CD4-positive, alpha-beta T cell treated with Interleukin-17A for 4 hours (primary cell): ENCODE measurements around the gene TXLNA.
A peak's percentile ranks its signal among the peaks of the same experiment; 100 is the strongest.

Source experiments
- DNase-seq: peaks from one replicate; pipeline ENCODE4 v3.0.0-alpha.2; 2020; ENCODE audit warnings: mixed read lengths

TXLNA gene

DNA sequence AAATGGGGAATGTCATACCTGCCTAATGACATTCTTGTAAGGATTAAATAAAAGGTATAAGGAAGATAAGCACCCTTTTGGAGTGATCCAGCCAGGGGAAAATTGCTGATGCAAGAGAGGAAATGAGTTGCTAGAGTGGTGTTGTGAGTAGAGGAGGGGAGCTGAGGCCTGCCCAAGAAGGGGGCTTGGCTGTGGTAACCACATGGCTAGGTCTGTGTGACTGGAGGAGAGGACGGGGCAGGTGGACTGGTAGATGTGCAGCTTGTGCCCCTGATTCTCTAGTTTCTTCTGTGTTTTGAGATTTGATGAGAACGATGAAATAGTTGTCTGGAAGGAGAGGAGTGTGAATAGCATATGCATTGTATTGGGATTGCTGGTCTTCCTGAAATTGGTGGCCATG is 6.6 kb downstream of the TXLNA start:
- DNase-seq = no peak

DNA sequence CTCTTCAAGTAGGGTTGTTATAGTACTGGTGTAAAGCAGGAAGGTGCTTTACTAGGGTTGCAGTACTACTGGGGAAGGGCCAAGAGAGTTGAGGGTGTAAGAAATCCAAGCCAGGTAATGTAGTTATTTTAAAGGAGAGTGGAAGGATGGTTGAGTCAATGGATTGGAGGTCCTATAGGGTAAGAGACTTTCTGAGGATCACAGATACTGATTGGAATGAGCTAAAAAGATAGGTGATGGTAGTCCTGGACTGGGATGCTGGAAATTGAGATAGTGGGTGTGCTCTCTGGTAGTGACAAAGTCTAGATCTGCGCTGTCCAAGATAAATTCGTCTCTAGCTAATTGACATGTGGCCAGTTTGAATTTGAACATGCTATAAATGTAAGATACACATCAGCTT is 7.0 kb downstream of the TXLNA start:
- no peak for DNase-seq

DNA sequence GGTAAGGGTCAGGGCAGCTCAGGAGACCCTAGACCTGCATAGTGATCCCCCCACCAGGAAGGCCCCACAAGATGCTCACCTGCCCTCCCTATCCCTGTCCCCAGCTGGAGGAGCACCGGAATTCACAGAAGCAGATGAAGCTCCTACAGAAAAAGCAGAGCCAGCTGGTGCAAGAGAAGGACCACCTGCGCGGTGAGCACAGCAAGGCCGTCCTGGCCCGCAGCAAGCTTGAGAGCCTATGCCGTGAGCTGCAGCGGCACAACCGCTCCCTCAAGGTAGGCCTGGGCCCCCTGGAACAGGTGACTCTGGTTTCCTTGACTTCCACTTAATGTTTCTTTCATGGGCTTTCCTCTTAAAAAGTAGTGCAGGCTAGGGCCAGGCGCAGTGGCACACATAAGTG is 8.4 kb downstream of the TXLNA start:
- DNase-seq = no peak

DNA sequence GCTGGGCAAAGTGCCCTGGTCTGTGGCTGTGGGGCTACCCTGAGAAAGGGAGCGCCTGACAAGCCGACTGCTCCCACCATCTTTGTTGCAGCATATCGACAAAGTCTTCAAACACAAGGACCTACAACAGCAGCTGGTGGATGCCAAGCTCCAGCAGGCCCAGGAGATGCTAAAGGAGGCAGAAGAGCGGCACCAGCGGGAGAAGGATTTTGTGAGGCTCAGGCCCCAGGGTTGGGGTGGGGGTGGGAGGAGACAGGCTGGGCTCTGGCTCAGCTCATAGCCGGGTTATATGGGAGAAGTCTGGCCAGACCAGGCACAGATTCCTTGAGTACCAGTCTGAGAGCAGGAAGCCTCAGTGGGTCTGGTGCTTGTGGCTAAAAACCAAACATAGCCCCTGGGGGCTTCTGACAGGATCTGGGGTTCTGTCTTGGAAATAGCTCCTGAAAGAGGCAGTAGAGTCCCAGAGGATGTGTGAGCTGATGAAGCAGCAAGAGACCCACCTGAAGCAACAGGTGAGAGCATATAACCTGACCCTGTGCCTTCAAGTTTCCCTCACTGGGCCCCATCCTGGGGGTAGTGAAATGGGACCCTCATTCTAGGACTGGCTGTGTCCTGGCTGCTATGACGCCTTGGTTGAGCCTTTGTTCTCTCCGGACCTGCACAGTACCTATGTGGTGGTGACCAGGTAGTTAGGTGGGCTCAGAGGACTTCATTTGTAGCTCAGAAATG is 12.9 kb downstream of the TXLNA start:
- DNase-seq = no peak

DNA sequence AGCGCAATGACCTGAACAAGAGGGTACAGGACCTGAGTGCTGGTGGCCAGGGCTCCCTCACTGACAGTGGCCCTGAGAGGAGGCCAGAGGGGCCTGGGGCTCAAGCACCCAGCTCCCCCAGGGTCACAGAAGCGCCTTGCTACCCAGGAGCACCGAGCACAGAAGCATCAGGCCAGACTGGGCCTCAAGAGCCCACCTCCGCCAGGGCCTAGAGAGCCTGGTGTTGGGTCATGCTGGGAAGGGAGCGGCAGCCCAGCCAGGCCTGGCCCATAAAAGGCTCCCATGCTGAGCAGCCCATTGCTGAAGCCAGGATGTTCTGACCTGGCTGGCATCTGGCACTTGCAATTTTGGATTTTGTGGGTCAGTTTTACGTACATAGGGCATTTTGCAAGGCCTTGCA is 15.5 kb downstream of the TXLNA start:
- no peak for DNase-seq

DNA sequence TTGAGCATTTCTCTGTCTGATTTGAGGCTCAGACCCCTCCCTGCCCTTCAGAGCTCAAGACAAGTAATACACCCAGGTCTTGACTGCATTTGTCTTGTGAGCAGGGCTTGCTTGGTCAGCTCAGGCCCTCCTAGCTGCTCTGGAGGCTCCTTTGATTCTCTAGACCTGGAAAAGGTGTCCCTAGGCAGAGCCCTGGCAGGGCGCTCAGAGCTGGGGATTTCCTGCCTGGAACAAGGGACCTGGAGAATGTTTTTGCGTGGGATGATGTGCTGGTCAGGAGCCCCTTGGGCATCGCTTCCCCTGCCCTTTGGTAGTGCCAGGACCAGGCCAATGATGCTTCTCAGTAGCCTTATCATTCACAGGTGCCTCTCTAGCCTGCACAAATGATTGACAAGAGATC is 16.1 kb downstream of the TXLNA start:
- no peak for DNase-seq

DNA sequence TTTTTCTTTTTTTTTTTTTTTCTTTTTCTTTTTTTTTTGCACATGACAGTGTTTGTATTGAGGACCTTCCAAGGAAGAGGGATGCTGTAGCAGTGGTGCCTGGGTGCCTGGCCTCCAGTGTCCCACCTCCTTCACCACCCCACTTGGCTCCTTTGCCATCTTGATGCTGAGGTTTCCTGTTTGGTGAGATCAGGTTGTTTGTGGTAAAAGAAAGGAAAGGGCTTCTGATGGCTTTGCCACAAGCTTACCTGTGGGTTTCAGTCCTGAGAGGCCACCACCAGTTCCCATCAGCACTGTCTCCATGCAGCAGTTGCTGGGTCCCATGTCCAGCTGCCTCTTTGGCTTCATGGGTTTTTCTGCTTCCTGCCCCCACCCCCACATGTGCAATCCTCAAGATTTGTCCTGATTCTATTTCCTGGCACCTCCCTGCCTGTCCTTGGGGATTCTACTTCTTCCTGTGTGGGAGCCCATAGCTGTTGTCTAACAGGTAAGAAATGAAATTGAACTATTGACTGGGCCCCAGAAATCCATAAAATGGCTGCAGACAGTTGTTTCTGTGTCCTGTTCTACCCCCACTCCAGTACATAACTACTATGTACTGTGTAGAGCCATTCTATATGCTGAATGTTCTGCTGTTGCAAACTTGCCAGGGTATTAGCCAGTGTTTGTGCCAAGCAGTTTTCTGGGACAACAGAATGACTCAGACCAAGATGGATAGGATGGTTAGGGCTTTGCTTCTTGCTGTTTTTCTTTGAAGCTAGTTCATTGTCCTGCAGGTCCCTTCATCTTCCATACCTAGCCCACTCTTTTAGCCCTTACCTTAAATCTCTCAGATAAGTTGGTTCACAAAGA is 16.7 kb downstream of the TXLNA start:
- DNase-seq = peak; percentile 23

DNA sequence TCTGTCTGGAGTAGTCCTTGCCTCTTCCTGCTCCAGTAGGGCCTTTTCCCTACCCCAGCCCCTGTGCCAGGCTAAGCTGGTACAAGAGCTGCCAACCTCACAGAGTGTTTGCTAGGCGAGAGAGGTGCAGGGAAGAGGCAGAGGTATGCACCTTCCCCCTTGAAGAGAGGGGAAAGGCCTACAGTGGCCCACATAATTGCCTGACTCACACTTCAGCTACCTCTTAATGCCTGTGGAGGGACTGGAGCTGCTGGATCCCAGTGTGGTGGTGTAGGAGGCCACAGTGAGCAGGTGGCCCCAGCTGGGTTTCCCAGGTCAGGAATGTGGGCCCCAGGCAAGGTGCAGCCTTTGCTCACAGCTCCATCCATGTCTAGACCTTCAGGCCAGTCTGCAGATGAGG is 17.6 kb downstream of the TXLNA start:
- no peak for DNase-seq

DNA sequence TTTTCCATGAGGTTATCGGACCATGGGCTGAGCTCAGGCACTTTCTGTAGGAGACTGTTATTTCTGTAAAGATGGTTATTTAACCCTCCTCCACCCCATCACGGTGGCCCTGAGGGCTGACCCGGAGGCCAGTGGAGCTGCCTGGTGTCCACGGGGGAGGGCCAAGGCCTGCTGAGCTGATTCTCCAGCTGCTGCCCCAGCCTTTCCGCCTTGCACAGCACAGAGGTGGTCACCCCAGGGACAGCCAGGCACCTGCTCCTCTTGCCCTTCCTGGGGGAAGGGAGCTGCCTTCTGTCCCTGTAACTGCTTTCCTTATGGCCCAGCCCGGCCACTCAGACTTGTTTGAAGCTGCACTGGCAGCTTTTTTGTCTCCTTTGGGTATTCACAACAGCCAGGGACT is 18.4 kb downstream of the TXLNA start:
- no peak for DNase-seq

DNA sequence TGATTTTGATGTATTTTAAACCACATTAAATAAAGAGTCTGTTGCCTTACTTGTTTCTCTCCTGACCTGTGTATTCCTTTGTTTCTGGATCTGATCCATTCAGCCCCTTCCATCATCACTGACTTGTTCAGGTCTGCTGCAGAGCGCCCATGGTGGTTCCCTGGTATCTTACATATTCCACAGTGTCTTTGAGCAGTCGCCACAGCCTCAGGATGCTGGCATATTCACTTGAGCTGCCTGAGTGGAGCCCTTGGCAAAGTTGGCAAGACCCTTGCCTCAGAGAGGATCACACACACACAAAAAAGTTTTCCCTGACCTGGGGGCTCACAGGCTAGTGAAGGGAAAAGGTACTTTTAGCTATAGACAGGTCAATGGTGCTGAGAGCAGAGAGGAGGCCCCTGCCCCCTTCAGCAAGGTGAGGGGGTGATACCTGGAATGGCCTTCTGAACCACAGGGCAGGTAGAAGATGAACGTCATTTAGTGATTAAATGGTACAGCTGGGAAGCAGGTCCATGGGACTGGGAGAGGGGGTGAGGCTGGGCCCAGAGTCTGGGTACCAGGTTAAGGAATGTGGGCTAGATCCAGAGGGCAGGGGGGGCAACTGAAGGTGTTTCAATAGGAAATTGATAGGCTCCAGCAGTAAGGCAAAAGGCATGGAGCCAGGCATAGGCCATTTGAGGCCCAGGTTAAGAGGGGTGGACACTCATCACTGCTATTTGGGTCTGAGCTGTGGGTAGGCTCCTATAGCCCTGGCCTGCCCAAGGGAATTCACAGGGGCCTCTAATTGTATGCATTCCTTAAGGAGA is 19.0 kb downstream of the TXLNA start:
- no peak for DNase-seq

DNA sequence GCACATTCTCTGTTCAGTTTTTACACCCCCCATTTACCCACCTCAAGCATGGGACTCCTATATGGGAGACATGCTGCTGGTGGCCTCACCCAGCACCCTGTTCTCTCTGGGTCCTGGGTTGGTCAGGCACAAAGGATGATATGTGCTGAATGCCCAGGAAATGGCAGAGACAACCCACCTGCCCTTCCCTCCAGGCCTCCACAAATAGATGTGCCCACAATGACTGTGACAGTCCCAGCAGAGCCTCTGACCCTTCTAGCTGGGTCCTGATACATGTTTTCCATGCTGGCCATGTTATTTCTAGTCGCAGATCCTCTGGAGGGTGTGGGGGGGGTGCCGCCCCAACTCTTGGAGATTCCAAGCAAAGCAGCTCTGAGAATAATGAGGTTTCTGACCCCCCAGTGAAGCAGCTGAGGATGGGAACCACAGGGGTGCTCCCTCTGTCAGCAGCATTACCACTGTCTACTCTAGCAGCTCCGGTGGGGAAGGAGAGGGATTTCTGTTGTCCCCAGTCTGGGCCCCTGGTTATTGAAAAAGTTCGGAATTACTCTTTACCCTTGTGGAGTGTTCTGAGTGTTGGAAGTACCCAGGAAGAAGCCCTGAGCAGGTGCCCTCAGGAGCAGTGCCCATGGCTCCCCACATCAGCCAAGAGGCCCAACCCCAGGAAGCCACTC is 19.7 kb downstream of the TXLNA start:
- DNase-seq = no peak

DNA sequence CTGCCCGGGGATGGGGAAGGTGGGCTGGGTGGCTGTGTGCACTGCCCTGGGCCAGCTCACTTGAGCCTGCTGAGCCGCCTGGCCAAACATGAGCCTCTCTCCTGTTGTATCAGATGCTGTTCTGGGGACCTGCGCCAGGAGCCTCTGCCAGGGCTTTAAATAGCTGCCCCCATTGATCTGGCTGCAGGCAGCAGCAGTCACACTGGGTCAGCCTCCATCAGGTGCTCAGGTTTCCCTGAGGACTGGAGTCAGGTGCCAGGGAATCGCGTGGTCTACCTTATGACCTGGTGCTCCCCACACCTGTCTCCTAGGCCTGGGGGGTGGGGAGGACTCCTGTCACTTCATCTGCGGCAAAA is 20.2 kb downstream of the TXLNA start:
- no peak for DNase-seq

DNA sequence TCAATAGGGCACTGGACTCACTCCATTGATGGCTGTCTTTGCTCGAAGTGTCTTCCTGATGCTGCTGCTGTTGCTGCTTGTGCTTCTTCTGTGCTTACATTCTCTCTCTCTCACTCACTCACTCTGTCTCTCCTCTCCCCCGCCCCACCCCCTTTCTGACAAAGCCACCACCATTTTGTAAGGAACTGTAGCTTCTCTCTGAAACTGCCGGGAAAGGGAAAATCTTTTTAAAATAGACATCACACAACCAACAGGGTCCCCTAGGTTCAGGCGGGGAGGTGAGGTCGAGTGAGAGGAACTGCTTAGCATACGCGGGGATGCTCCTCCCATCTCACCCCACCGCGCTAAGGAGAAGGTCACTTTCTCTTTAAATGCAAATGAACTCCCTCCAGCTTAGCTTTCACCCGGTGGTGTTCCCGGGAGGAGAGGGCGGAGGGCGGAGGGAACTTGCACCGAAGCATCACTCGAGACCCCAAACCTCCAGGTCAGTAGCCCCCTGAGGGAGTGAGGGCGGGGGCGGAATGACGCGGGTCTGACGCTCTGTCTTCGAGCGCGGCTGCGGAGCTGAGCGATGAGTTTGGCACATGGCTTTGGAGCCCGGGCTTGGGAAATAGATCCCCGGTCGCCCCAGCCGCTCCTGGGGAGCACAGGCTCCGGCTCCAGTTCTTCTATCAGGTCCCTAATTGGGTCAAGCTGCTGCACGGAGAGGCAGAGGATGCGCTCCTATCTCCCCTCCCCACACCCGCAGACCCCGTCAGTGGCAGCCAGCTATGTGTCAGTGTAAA is 20.9 kb downstream of the TXLNA start, which contains the start of gene CCDC28B:
TSS of gene CCDC28B (plus strand) at position 370 of the 785 bp plus-strand sequence. CDS start 1,341 bp downstream, outside the sequence.
- DNase-seq = peak; percentile 62

DNA sequence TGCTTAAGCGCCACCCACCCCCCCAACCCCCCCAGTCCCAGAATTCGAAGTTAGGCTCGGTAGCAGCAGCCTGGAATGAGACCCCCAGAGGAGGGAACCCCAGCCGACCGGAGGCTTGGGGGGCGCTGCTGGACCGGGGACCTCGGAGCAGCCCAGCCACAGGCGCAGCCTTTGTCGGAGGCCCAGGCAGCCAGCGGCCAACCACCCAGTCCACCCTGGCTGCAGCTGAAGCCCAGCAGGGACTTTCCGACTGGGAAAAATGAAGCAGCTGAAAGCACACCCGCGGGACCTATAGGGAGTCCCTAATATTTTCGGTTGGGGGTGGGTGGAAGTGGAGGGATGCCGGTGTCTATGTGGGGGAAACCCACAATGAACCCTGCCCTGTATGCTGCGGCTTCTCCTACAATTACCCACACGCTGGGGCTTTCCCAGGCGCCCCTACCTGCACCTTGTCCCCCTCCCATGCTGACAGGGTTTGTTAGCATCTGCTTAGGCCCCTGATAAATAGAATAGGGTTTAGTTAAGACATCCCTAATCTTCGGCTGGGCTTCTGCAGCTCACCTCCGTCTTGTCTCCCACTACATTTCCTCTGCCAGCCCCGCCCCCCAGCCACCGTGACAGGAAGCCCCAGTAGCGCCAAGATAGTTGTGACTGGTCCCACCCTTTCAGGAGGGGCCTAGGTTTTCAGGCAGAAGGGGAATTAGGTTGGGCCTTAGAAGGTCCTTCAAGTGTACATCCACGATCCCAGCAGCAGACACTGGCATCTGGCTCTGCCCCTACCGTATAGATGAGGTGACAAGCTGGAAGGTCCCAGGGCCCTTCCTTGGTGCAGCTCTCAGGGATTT is 21.8 kb downstream of the TXLNA start:
- peak; percentile 88 for DNase-seq

DNA sequence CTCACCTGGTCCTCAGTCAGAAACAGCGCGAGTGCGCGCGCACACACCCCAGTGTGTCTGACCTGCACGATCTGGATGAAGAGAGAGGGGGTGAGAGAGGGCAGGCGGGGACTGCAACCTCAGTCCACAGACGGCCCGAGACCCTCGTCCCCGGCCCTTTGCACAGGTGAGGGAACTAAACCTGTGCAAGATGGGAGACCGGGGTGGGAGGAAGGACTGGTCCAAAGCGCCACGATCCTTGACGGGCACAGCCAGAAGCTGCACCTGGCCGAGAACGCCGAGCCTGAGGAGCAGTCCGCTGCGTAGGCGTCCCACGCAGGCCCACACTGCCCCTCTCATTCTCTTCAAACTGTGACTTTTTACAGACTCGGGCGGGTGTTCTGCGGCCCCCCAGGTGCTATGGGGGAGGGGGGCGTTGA is 25.5 kb downstream of the TXLNA start:
- no peak for DNase-seq

DNA sequence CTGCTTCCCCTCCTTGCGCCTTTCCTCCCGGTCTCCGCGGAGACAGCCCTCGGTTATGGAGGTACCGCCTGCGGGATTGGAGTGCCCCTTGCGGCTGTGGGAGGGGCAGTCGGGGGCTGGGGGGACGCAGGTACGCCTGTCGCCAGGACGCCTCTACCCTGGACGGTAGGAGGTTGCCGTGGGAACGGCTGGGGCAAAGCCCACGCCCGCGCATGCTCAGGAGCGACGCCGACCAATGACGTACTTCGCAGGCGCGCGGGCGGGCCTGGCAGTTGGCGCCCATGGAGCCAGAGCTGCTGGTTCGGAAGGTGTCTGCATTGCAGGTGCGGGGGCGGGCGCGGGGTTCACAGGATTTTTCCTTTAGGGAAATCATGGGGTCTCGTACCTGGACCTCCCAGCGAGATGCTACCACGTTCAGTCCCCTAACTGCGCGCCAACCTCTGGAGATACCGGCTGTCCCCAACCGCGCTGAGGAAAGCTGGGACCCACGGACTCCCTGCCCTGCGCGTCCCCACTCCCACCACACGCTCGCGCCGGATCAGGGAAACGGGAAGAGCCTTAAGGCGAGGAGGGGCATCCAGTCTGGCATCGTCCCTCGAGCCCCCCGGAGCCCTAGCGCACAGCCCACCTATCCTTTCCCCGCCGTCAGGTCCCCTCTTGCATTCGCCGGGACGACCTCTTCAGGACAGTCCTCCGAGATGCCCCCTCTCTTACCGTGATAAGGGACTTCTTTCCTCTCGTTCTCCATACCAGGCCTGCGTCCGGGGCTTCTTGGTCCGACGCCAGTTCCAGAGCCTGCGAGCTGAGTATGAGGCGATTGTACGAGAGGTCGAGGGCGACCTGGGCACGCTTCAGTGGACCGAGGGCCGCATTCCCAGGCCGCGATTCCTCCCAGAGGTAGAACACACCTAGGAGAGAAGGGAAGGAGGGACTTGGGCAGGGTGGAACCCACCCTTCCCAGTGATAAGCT is 26.2 kb downstream of the TXLNA start, which contains the start of gene IQCC:
TSS of gene IQCC (plus strand) at position 271 of the 970 bp plus-strand sequence. CDS start at position 282, 11 bp downstream.
- peak; percentile 89 for DNase-seq

DNA sequence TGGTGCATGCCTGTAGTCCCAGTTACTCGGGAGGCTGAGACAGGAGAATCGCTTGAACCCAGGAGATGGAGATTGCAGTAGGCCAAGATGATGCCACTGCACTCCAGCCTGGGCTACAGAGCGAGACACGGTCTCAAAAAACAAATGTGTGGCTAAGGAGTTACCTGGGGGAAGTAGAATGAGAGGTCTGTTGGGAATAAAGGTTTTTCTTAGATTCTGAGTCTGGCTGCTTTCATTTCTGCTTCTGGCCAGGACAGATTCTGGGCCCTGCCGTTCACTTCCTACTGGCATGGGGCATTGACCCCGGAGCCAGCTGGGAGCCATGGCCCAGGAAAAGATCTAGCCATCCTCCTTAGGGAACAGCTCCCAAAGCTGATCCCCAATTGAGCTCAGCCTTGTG is 29.0 kb downstream of the TXLNA start:
- DNase-seq = no peak

DNA sequence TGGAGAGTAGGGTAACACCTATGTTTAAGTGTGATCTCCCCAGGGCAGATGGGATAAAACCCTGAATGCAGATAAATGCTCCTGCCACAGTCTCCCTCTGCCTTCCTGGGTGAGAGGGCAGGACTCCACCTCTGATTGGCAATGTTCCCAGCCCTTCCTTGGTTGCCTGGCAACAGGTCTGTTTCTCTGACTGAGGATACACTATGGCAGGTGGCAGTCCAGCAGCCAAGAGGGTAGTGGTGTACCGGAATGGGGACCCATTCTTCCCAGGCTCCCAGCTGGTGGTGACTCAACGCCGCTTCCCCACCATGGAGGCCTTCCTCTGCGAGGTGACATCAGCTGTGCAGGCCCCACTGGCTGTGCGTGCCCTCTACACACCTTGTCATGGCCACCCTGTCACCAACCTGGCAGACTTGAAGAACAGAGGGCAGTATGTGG is 29.4 kb downstream of the TXLNA start, which contains the start of gene DCDC2B:
TSS of gene DCDC2B (plus strand) at position 199 of the 438 bp plus-strand sequence. CDS start at position 204, 5 bp downstream.
- DNase-seq = peak; percentile 27
